T-helper 1 cell treated with Interleukin-12 subunit alpha and Interleukin-12 subunit beta and Interleukin-4 antibody, amounts not matched to agents 30 ng/mL and 1 ng/mL, for 36 hours (primary cell): ENCODE data around the gene ANXA8L1. TPM values are rescaled to one million over a fixed set of nuclear protein-coding genes. Genes with fewer than 3 reads are reported as not detected.
"Not testable (repeated sequence)": the region's sequence is repeated elsewhere in the genome, so short reads cannot be mapped to it uniquely, and the experiment has no call there.

Experiments
- intact Hi-C: fragments of 100-400 bp; cut with micrococcal nuclease; formaldehyde crosslinking; loops from one replicate; pipeline ENCODE4 v1.15.1; 2024
- total RNA-seq: library from RNA; stranded (reverse); gene quantifications from 2 replicates; pipeline ENCODE4 v1.2.3, GENCODE V29; 2022

Gene ANXA8L1
- total RNA-seq, 1 donor from 2014 or later: 0.22 TPM

DNA sequence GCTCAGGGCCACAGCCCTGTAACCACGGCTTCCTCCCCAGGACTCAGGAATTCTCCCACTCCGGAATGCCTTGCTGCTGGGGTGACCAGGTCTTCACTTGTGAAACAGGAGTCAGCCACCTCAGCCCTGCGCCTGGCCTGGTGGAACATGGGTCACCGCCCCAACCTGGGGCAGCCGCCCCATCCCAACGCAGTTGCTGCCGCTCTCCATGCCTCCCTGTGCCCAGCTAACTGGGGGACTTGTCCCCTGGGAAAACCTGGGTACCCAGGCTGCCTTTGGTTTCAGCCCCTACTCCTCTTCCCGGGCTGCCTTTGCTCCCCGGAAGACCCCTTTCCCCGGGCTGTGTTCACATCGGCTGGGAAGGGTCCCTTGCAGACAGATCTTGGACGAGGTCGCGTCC, 22.2 kb downstream of the ANXA8L1 start:
- intact Hi-C loops: not testable (repeated sequence)

DNA sequence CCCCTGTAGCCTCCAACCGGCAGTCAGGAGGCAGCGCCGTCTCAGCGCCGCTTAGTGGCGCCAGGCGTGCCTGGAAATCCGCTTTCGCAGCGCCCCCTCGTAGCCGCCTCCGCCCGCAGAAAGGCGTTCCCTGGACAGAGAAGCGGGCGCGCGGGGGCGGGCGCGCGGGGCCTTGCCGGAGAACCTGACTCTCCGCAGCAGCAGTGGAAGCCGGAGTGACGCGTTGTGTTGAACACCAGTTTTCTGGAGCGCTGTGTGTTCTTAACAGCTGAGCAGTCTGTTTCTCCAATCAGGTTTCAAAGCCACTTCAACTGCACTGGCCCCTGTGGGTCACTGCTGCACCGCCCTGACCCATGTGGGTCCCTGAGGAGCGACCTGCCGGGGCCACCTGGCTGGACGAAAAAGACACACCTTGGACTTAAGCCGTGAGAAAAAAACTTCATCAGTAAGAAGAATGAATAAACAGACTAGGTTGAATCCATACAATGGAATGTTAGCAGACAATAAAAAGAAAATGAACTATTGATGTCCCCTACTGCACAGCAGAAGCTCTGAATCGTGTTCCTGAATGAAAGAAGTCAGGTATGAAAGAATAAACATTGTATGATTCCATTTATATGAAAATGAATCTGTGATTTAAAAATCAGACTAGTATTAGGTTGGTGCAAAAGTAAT, 22.8 kb downstream of the ANXA8L1 start:
- intact Hi-C loops: not testable (repeated sequence)

DNA sequence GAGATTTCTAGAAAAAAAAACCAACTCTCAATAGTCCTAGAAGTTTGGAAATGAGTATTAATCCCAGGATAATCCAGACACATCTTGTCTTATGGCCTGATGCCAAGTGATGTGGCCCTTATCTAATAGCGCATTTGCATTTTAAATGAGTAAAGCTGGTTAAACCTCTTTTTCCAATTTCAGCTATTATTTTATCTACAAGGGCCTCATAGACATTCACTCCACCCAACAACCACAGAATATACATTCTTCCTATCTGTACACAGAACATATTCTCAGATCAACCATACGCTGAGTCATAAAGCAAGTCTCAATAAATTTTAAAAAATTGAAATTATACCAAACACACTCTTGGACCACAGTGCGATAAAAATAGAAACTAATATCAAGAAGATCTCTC, 34.0 kb downstream of the ANXA8L1 start:
- intact Hi-C loops: not testable (repeated sequence)

DNA sequence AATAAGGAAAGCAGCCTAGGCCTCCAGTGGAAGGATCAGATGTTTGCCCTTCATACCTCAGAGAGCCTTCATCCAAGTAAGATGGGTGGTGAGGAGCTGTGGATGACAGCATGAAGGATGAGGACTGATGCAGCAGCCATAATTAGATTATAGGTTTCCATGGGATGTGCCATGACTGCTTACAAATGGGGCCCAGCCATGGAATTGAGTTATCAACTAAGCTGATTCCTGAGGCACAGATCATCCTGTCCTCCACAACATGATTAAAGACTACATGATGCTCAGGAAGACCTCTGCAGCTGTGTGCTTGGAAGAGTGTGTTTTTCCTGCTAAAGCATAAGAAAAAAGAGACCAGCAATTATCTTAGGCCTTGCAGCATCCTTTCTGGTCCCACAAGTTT, 35.5 kb downstream of the ANXA8L1 start:
- intact Hi-C loops: not testable (repeated sequence)

DNA sequence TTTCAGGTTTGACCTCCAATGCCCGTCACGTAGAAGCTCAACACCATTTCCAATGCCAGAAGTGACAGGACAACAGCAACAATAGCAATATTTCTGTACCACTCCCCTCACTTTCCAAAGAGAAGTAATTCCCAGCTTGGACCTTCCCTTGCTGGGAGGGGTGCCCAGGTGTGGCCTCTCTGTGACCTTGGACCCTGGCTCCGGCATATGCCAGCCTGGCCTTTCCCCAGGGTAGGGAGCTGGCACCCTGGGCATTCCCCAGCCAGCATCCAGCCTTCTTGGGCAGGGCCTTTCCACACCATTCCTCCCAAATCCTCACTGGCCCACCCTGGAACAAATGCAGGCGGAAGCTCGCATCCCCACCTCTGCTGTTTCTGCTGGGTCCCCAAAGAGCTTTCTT, 37.1 kb downstream of the ANXA8L1 start:
- intact Hi-C loops: not testable (repeated sequence)

DNA sequence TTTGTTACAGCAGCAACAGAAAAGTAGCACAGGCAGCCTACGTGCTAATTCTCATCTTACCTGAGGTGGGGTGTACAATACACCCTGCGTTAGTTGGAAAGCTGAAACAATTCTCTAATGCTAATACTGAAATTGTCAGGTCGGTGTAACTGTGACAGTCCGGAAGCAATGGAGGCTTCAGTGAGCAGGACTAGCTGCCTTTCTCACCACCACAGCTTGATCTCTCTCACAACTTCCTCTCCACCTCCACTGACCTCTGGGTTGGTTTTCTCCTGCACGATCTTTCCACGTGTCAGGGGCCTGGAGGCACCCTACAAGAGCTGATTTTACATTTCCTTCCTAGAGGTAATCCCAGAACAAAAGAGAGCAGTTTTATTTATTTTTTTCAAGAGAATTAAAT, 39.7 kb downstream of the ANXA8L1 start:
- intact Hi-C loops: not testable (repeated sequence)

DNA sequence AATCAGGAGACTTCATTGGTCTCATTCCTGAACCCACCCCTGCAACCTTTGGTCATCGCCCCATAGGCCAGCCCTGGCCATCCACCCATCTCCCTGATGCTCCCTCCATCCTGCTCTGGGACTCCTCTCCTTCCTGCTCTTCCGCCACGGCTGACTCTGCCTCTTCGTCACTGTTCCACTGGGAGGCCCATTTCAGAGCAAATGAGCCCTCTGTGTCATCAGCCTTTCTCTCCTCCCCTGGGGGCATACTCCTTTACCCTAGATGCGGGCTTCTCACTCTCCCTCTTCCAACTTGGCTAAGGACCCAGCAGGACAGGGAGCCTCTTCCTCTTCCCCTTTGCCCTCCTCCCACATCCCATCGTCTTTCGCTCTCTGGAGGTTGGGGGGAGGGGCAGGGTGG, 42.7 kb downstream of the ANXA8L1 start:
- intact Hi-C loops: not testable (repeated sequence)

DNA sequence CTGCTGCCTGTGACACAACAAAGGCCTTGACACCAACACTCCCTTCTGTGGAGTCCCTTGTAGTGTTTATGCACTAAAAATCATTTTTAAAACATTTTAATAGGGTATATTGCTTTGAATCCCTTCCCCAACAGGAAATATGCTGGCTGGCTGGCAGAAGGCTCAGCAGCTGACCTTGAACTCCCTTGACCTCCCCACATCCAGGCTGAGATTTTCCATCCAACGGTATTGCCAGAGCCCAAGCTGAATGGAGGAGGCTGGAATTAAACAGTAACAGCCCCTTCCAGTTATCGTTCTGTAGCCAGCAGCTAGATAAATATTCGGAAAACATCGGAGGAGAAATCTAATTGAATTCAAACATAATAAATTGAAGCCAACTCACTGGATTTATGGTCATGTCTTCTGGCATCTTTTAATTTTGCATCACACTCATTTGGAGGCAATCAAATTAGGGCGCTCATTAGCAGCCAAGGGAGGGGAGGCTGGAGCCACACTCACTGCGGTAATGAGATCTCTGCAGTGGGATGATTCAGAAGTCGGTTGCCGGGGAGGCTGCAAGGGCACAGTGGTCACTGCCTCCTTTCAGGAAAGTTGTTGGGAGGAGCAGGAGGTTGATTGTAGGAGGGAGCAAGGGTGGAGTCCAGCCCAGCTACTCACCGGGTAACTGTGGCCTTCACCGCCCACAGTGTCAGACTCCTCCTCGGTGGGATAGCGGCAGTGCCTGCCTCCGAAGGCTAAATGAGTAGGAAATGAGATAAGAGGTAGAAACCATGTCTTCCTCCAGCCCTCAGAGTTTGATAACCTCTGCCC, 44.2 kb downstream of the ANXA8L1 start:
- intact Hi-C loops: not testable (repeated sequence)

DNA sequence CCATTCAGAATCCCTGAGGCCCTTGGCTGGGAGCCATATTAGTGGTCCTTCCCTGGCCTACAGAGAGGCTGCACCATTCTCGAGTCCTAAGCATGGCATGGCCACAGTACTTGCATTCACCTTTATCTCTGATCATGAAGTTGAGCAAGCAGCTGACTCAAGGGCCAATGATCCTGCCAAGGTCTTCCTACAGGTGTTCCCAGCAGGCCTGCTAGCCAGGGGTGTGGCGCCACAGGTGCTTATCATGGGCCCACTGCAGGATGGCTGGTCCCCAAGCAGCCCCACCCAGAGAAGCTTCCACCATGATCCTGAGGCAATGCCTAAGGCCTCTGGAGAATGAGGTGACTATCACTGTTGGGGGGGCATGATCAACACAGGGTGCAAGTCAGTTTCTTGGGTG, 48.0 kb downstream of the ANXA8L1 start:
- intact Hi-C loops: not testable (repeated sequence)

DNA sequence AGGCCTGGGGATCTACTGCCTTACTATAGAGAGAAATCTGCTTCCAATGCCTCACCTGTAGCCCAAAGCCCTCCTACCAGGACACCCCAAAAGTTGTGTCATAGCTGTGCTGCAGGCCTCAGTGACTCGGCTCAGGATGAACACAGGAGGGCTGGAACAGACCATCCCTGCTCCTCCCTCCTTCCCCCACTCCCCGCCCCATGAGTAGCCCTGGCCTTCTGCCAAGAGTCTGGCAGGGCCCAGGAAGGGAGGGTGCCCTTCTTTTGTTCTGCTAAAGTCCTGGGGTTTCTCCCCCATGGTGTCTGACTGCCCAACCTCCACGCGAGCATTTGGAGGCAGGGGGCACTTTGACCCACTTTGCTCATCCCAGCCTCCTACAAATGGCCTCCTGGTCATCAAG, 65.4 kb downstream of the ANXA8L1 start:
- intact Hi-C loops: not testable (repeated sequence)

Other genes starting within 250 kb of the ANXA8L1 start
- gene ANTXRL, start 88.8 kb upstream of the ANXA8L1 start, total RNA-seq: 0.56 TPM in 1 of 2 replicates, not detected in the other
- not detected in 2 replicates for gene NPY4R, start 90.2 kb downstream of the ANXA8L1 start, total RNA-seq
- not detected in 2 replicates for gene GPRIN2, start 180.9 kb downstream of the ANXA8L1 start, total RNA-seq
- gene SYT15, start 203.4 kb downstream of the ANXA8L1 start, total RNA-seq: 1.8 TPM in 2 replicates